Neutrophil (primary cell): ENCODE measurements around the gene NEGR1.

ENCODE experiments used
- H3K27ac ChIP-seq: fragments of 200-600 bp; sonication (generic); 2 replicates; pipeline ENCODE4 v1.5.1; 2016; ENCODE audit warnings: mild to moderate bottlenecking, moderate library complexity
- H3K27me3 ChIP-seq: fragments of 200-600 bp; sonication (generic); 2 replicates; pipeline ENCODE4 v1.6.0; 2016; ENCODE audit warnings: mild to moderate bottlenecking
- H3K36me3 ChIP-seq: fragments of 200-600 bp; sonication (generic); 2 replicates; pipeline ENCODE4 v1.5.1; 2017
- H3K4me1 ChIP-seq, 2 experiments: fragments of 200-600 bp in 1 of 2; sonication (generic) in 1 of 2; 1 replicate in 1 of 2; 2 replicates in 1 of 2; pipeline versions ENCODE4 v1.5.1 to v1.6.1; 2013 to 2016; ENCODE audit warnings: low read depth in 1 of 2, low read length in 1 of 2, mild to moderate bottlenecking in 1 of 2, moderate library complexity in 1 of 2; ENCODE audit not compliant: control insufficient read depth in 1 of 2, insufficient read depth in 1 of 2
- H3K4me3 ChIP-seq, 2 experiments: fragments of 200-600 bp in 1 of 2; sonication (generic) in 1 of 2; 1 replicate in 1 of 2; 2 replicates in 1 of 2; pipeline ENCODE4 v1.5.1; 2013 to 2016; ENCODE audit warnings: low read depth in 1 of 2, low read length in 1 of 2, mild to moderate bottlenecking in 1 of 2, moderate library complexity in 1 of 2
- H3K9me3 ChIP-seq: fragments of 200-600 bp; sonication (generic); 2 replicates; pipeline ENCODE4 v1.5.1; 2016
- TF ChIP-seq, protein P1 (sequence below): fragments of 200-600 bp; sonication (generic); IDR thresholded peaks from 2 replicates; pipeline ENCODE4 v1.5.1; 2016; ENCODE audit warnings: antibody characterized with exemption

Gene NEGR1

DNA sequence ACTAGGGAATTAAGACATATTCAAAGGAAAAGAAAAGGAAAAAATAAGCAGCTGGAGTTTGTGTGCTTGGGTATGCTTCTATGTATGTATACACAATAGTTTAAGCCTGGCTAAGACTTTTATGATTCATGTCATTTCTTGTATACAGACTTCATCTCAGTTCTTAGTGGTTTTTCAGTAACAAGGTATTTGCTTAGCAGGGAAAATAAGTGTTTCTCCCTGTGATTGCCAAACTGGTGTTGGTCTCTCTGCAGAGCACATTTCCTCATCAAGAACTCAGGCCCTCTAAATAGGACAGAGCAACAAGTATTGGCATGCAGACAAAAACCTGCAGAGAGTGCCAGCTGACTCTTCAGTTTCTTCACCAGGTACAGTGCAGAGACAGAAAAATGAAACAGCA lies 717.1 kb downstream of the NEGR1 start:
- TF ChIP-seq, protein P1, sequence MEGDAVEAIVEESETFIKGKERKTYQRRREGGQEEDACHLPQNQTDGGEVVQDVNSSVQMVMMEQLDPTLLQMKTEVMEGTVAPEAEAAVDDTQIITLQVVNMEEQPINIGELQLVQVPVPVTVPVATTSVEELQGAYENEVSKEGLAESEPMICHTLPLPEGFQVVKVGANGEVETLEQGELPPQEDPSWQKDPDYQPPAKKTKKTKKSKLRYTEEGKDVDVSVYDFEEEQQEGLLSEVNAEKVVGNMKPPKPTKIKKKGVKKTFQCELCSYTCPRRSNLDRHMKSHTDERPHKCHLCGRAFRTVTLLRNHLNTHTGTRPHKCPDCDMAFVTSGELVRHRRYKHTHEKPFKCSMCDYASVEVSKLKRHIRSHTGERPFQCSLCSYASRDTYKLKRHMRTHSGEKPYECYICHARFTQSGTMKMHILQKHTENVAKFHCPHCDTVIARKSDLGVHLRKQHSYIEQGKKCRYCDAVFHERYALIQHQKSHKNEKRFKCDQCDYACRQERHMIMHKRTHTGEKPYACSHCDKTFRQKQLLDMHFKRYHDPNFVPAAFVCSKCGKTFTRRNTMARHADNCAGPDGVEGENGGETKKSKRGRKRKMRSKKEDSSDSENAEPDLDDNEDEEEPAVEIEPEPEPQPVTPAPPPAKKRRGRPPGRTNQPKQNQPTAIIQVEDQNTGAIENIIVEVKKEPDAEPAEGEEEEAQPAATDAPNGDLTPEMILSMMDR: no peak
- Histone ChIP-seq H3K9me3 (no peaks in the 10 kb centered on the region), H3K27ac (no peak overlapping the region), H3K4me1 (no peaks in the 10 kb centered on the region), H3K27me3 (no peaks in the 10 kb centered on the region), H3K36me3 (no peaks in the 10 kb centered on the region), H3K4me3 (no peak overlapping the region)

DNA sequence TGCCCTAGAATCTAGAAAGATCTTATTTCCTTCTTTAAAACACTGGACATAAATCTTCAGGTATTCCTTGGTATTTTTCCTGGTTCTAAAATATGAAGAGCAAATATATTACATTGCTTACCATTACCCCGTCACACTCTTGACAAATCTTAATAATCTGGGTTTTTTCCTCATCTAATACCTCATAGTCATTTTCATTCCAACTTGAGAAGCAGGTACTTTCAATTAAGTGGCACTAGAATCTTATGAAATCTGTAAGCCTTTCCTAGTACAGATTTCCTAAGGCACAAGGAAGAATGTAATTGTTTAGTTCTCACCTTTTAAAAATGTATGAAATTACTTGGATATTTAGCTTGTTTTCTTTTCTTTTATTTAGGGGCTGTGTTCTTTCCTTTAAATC lies 720.0 kb downstream of the NEGR1 start:
- no peaks in the 10 kb centered on the region for H3K36me3 ChIP-seq

DNA sequence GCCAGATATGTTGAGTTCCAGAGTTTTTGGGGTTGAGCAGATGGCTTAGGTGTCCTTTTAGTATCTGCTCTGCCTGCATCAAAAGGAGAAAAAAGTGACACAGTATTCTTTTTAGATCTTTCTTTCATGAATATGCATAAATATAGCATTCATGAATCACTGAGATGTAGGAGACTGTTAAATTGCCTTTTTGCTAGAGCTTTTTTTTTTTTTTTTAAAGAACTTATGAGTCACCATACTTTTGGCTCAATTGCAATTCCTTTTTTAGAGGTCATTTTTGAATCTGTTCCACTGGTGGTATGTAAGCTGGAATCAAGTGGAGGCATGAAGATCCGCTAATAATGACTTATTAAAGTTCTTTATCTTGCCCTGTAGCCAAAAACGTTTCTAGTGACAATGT lies 720.6 kb downstream of the NEGR1 start:
- Histone ChIP-seq H3K36me3 (no peaks in the 10 kb centered on the region), H3K9me3 (no peaks in the 10 kb centered on the region), H3K27me3 (no peaks in the 10 kb centered on the region), H3K27ac (no peak overlapping the region), H3K4me1 (no peaks in the 10 kb centered on the region), H3K4me3 (no peak overlapping the region)
- TF ChIP-seq, protein P1: no peak

More for the DNA sequence above, 720.0 kb downstream of the NEGR1 start:
- Histone ChIP-seq H3K4me1 (no peaks in the 10 kb centered on the region), H3K27ac (no peak overlapping the region), H3K4me3 (no peak overlapping the region), H3K27me3 (no peaks in the 10 kb centered on the region), H3K9me3 (no peaks in the 10 kb centered on the region)
- TF ChIP-seq, protein P1: no peak

DNA sequence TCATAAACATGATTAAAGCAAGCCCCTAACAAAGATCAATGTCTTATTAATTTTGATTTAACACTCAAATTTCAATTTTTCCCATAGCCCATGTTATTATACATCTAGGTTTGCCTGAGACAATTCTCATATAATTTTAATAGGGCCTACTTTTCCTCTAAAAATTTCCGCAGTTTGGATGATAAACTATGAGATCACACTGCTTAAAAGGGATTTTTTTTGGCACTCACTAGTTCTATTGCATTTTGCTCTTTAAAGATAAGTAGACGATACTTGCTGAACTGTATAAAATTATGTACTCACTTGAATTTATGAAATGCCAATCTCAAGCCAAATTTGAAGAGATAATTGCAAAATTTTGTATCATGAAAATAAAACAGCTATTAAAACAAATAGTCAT lies 721.1 kb downstream of the NEGR1 start:
- Histone ChIP-seq H3K27me3 (no peaks in the 10 kb centered on the region), H3K27ac (no peak overlapping the region), H3K4me3 (no peak overlapping the region), H3K9me3 (no peaks in the 10 kb centered on the region), H3K36me3 (no peaks in the 10 kb centered on the region), H3K4me1 (no peaks in the 10 kb centered on the region)
- TF ChIP-seq, protein P1: no peak

DNA sequence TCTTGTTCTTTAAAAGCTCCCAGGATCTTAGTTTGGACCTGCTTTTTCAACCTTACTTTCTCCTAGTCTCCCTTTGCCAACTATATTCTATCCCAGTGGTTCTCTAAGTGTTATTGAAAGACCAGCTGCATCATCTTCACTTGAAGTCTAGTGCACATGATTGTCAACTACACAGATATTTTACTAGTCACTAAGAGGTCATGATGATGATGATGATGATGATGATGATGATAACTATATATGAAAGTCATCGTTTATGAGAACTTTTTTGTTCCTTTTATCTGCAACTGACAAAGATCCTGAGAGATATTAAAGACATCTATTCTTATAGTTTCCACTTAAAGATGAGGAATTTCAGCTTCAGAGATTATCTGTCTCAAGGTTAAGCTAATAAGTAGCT lies 722.5 kb downstream of the NEGR1 start:
- H3K36me3 ChIP-seq: no peaks in the 10 kb centered on the region
- no peaks in the 10 kb centered on the region for H3K9me3 ChIP-seq
- H3K27me3 ChIP-seq: no peaks in the 10 kb centered on the region
- TF ChIP-seq, protein P1: no peak
- H3K27ac ChIP-seq: no peak overlapping the region
- no peak overlapping the region for H3K4me3 ChIP-seq
- H3K4me1 ChIP-seq: no peaks in the 10 kb centered on the region

DNA sequence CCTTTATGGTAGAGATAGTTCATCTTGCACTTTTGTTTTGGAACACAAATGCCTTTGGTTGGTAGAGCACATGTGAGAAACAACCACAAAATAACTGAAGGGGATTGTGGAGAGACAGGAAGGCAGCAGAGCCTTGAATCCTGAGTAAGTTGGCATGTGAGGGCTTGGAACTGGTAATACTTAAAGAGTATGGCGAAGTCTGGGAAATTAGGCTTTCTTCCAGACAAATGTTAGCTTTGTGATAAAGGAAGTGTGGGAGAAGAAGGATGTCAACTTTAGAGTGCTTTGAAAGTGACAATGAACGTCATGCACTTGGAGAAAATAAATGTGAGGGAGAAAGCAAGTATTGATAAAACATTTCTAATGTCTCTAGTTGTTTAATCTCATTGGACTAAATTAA lies 725.2 kb downstream of the NEGR1 start:
- no peaks in the 10 kb centered on the region for H3K27me3 ChIP-seq
- H3K4me1 ChIP-seq: no peaks in the 10 kb centered on the region
- no peaks in the 10 kb centered on the region for H3K36me3 ChIP-seq
- no peak overlapping the region for H3K27ac ChIP-seq
- H3K9me3 ChIP-seq: no peaks in the 10 kb centered on the region
- TF ChIP-seq, protein P1: no peak
- H3K4me3 ChIP-seq: no peak overlapping the region
